HepG2 (cell line): ENCODE results near the gene DOLK. TPM values are rescaled to one million over a fixed set of nuclear protein-coding genes. Genes with fewer than 3 reads are reported as not detected.
A peak's percentile ranks its signal among the peaks of the same experiment; 100 is the strongest.

Experiments
- ARNT2 ChIP-seq: sonication (generic); formaldehyde crosslinking; IDR thresholded peaks from 2 replicates; pipeline ENCODE4 v1.8.0; 2022; ENCODE audit warnings: mild to moderate bottlenecking, low read depth, missing genetic modification reagents, moderate library complexity
- DMAP1 ChIP-seq: IDR thresholded peaks from 2 replicates; pipeline ENCODE4 v1.6.1; 2016
- GFI1 ChIP-seq: sonication (generic); formaldehyde crosslinking; IDR thresholded peaks from 2 replicates; pipeline ENCODE4 v1.5.0; 2020; ENCODE audit warnings: missing genetic modification reagents, mild to moderate bottlenecking, borderline replicate concordance
- HOXA3 ChIP-seq: sonication (generic); formaldehyde crosslinking; IDR thresholded peaks from 2 replicates; pipeline ENCODE4 v1.5.0; 2020; ENCODE audit warnings: missing genetic modification reagents
- KAT8 ChIP-seq: IDR thresholded peaks from 2 replicates; pipeline ENCODE4 v1.6.1; 2016; ENCODE audit warnings: missing genetic modification reagents, missing compliant biosample characterization
- KDM1A ChIP-seq: IDR thresholded peaks from 2 replicates; pipeline ENCODE4 v1.6.1; 2016; ENCODE audit warnings: missing compliant biosample characterization
- KMT2B ChIP-seq: IDR thresholded peaks from 2 replicates; pipeline ENCODE4 v1.6.1; 2016; ENCODE audit warnings: missing genetic modification reagents, missing compliant biosample characterization
- MED1 ChIP-seq: sonication (generic); formaldehyde crosslinking; IDR thresholded peaks from 2 replicates; pipeline ENCODE4 v1.4.0; 2020; ENCODE audit warnings: missing genetic modification reagents
- NFATC3 ChIP-seq: sonication (generic); formaldehyde crosslinking; IDR thresholded peaks from 2 replicates; pipeline ENCODE4 v1.5.1; 2020; ENCODE audit warnings: mild to moderate bottlenecking, missing genetic modification reagents
- ONECUT2 ChIP-seq: sonication (generic); formaldehyde crosslinking; IDR thresholded peaks from 2 replicates; pipeline ENCODE4 v1.4.0; 2020; ENCODE audit warnings: missing genetic modification reagents
- RAD21 ChIP-seq: fragments of 450-650 bp; formaldehyde crosslinking; IDR thresholded peaks from 2 replicates; pipeline ENCODE4 v1.5.0; 2020; ENCODE audit warnings: mild to moderate bottlenecking
- RBM22 ChIP-seq: fragments of 200-400 bp; formaldehyde crosslinking; optimal IDR thresholded peaks from 2 replicates; pipeline ENCODE3; 2017; ENCODE audit warnings: mild to moderate bottlenecking, low read length, moderate library complexity
- ZBTB1 ChIP-seq: sonication (generic); formaldehyde crosslinking; IDR thresholded peaks from 2 replicates; pipeline ENCODE4 v1.4.0; 2020; ENCODE audit warnings: missing genetic modification reagents, borderline replicate concordance
- ZNF331 ChIP-seq: sonication (generic); formaldehyde crosslinking; IDR thresholded peaks from 2 replicates; pipeline ENCODE4 v1.4.0; 2020; ENCODE audit warnings: missing genetic modification reagents
- ZNF383 ChIP-seq: sonication (generic); formaldehyde crosslinking; IDR thresholded peaks from 2 replicates; pipeline ENCODE4 v1.4.0; 2020; ENCODE audit warnings: missing genetic modification reagents, mild to moderate bottlenecking, borderline replicate concordance
- ZNF543 ChIP-seq: sonication (generic); formaldehyde crosslinking; IDR thresholded peaks from 2 replicates; pipeline ENCODE4 v1.4.0; 2020; ENCODE audit warnings: mild to moderate bottlenecking, missing genetic modification reagents
- ZNF572 ChIP-seq: sonication (generic); formaldehyde crosslinking; IDR thresholded peaks from 2 replicates; pipeline ENCODE4 v1.5.1; 2020; ENCODE audit warnings: mild to moderate bottlenecking, missing genetic modification reagents
- ZNF766 ChIP-seq: sonication (generic); formaldehyde crosslinking; IDR thresholded peaks from 2 replicates; pipeline ENCODE4 v1.5.0; 2020; ENCODE audit warnings: missing genetic modification reagents, borderline replicate concordance
- ZSCAN25 ChIP-seq: sonication (generic); formaldehyde crosslinking; IDR thresholded peaks from 2 replicates; pipeline ENCODE4 v1.8.0; 2022; ENCODE audit warnings: mild to moderate bottlenecking, missing genetic modification reagents
- polyA plus RNA-seq, 8 experiments: library from polyadenylated mRNA; depleted of rRNA in 3 of 8; stranded (reverse) in 7 of 8; unstranded in 1 of 8; fragments of >200 nt; fragmentation: Illumina TruSeq in 4 of 8; extraction: Trizol in 4 of 8; gene quantifications; 2 replicates each; pipeline versions ENCODE4 v1.2.1 to v1.2.3, GENCODE V29; 2011 to 2016; ENCODE audit warnings: low read depth in 4 of 8, missing spikeins in 1 of 8, mixed read lengths in 1 of 8; ENCODE audit not compliant: insufficient read depth in 1 of 8
- total RNA-seq, 5 experiments: library from RNA; depleted of rRNA; stranded (reverse); fragments of >200 nt; fragmentation: Illumina TruSeq; extraction: Trizol; gene quantifications; 2 replicates each; pipeline ENCODE4 v1.2.3, GENCODE V29; 2016; ENCODE audit warnings: low read depth in 1 of 5
- TF ChIP-seq, protein P1 (sequence below): IDR thresholded peaks from 2 replicates; pipeline ENCODE4 v1.6.1; 2016; ENCODE audit warnings: low read depth, borderline replicate concordance
- TF ChIP-seq, protein P2 (sequence below): sonication (generic); IDR thresholded peaks from 2 replicates; pipeline ENCODE4 v1.6.1; 2016; ENCODE audit warnings: low read depth, borderline replicate concordance
- TF ChIP-seq, protein P3 (sequence below): sonication (generic); formaldehyde crosslinking; IDR thresholded peaks from 2 replicates; pipeline ENCODE4 v1.4.0; 2020; ENCODE audit warnings: missing genetic modification reagents
- TF ChIP-seq, protein P4 (sequence below): sonication (generic); formaldehyde crosslinking; IDR thresholded peaks from 2 replicates; pipeline ENCODE4 v1.4.0; 2020; ENCODE audit warnings: mild to moderate bottlenecking, missing genetic modification reagents, borderline replicate concordance
- TF ChIP-seq, protein P5 (sequence below): IDR thresholded peaks from 2 replicates; pipeline ENCODE4 v1.6.1; 2016

Gene DOLK
- total and polyA plus RNA-seq, 2 of the 13 experiments (the other 11 are each of a cell fraction or from before 2014, with no cell fraction given), result 15.4 to 18.7 TPM

DNA sequence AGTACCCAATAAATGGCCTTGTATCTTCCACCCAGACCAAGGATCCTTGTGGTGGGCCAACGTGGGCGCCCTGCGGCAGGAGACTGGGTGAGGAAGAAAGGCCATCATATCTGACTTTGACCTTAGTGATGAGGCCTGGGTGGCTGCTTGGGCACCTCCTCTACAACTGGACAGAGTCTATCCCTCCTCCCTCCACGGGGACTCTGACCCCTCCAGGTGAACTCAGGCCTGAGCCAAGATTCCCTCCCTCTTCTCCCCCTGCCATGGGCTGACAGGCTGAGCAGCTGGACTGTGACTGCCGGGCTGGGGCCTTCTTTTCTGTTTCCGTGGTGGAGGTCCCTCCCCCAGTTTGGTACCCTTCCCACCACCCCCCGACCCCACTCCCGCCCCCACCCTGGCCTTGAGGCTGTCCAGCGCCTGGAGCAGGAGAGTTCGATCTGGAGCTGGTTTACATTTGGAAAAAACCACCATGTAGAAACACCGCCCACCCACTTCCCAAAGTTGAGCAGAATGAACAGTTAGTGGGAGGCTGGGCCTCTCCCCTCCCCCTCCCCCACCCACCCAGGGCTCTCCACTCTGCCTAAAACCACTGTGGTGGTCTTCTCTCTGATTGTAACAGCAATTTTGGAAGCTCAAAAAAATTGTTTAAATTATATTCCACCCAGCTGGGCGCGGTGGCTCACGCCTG is 27.9 kb downstream of the DOLK start (continued):
- TF ChIP-seq ZNF766 (CRISPR knock-in tag) (no peak), NFATC3 (CRISPR knock-in tag) (no peak), MED1 (CRISPR knock-in tag) (peak; percentile 52), ZNF331 (CRISPR knock-in tag) (no peak), KDM1A (no peak), ZNF383 (no peak), GFI1 (CRISPR knock-in tag) (no peak), ZNF543 (no peak), ARNT2 (CRISPR knock-in tag) (no peak), KMT2B (CRISPR knock-in tag) (no peak), RBM22 (no peak), ZSCAN25 (CRISPR knock-in tag) (peak; percentile 96), ZNF572 (no peak), ONECUT2 (CRISPR knock-in tag) (no peak), DMAP1 (no peak), KAT8 (CRISPR knock-in tag) (0 out of 2 replicates have a peak, but pooled peaks have one; percentile 22), ZBTB1 (no peak), RAD21 (CRISPR knock-in tag) (no peak), HOXA3 (CRISPR knock-in tag) (peak; percentile 78)
- TF ChIP-seq, protein P1, sequence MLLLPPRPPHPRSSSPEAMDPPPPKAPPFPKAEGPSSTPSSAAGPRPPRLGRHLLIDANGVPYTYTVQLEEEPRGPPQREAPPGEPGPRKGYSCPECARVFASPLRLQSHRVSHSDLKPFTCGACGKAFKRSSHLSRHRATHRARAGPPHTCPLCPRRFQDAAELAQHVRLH (CRISPR knock-in tag), result no peak
- TF ChIP-seq, protein P2, sequence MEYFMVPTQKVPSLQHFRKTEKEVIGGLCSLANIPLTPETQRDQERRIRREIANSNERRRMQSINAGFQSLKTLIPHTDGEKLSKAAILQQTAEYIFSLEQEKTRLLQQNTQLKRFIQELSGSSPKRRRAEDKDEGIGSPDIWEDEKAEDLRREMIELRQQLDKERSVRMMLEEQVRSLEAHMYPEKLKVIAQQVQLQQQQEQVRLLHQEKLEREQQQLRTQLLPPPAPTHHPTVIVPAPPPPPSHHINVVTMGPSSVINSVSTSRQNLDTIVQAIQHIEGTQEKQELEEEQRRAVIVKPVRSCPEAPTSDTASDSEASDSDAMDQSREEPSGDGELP, result peak; percentile 79; the same call in 1 of the 2 replicates
- TF ChIP-seq, protein P3, sequence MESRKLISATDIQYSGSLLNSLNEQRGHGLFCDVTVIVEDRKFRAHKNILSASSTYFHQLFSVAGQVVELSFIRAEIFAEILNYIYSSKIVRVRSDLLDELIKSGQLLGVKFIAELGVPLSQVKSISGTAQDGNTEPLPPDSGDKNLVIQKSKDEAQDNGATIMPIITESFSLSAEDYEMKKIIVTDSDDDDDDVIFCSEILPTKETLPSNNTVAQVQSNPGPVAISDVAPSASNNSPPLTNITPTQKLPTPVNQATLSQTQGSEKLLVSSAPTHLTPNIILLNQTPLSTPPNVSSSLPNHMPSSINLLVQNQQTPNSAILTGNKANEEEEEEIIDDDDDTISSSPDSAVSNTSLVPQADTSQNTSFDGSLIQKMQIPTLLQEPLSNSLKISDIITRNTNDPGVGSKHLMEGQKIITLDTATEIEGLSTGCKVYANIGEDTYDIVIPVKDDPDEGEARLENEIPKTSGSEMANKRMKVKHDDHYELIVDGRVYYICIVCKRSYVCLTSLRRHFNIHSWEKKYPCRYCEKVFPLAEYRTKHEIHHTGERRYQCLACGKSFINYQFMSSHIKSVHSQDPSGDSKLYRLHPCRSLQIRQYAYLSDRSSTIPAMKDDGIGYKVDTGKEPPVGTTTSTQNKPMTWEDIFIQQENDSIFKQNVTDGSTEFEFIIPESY (CRISPR knock-in tag), result no peak
- TF ChIP-seq, protein P4, sequence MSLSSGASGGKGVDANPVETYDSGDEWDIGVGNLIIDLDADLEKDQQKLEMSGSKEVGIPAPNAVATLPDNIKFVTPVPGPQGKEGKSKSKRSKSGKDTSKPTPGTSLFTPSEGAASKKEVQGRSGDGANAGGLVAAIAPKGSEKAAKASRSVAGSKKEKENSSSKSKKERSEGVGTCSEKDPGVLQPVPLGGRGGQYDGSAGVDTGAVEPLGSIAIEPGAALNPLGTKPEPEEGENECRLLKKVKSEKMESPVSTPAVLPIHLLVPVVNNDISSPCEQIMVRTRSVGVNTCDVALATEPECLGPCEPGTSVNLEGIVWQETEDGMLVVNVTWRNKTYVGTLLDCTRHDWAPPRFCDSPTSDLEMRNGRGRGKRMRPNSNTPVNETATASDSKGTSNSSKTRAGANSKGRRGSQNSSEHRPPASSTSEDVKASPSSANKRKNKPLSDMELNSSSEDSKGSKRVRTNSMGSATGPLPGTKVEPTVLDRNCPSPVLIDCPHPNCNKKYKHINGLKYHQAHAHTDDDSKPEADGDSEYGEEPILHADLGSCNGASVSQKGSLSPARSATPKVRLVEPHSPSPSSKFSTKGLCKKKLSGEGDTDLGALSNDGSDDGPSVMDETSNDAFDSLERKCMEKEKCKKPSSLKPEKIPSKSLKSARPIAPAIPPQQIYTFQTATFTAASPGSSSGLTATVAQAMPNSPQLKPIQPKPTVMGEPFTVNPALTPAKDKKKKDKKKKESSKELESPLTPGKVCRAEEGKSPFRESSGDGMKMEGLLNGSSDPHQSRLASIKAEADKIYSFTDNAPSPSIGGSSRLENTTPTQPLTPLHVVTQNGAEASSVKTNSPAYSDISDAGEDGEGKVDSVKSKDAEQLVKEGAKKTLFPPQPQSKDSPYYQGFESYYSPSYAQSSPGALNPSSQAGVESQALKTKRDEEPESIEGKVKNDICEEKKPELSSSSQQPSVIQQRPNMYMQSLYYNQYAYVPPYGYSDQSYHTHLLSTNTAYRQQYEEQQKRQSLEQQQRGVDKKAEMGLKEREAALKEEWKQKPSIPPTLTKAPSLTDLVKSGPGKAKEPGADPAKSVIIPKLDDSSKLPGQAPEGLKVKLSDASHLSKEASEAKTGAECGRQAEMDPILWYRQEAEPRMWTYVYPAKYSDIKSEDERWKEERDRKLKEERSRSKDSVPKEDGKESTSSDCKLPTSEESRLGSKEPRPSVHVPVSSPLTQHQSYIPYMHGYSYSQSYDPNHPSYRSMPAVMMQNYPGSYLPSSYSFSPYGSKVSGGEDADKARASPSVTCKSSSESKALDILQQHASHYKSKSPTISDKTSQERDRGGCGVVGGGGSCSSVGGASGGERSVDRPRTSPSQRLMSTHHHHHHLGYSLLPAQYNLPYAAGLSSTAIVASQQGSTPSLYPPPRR (CRISPR knock-in tag), result no peak
- TF ChIP-seq, protein P5, sequence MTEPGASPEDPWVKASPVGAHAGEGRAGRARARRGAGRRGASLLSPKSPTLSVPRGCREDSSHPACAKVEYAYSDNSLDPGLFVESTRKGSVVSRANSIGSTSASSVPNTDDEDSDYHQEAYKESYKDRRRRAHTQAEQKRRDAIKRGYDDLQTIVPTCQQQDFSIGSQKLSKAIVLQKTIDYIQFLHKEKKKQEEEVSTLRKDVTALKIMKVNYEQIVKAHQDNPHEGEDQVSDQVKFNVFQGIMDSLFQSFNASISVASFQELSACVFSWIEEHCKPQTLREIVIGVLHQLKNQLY (CRISPR knock-in tag), result no peak
